NB4 (cell line): ENCODE results near the gene RASL11A.
A peak's percentile ranks its signal among the peaks of the same experiment; 100 is the strongest.

Experiments
- DNase-seq: peaks from one replicate; pipeline ENCODE4 v3.0.0; 2010; ENCODE audit warnings: low read depth
- H3K4me3 ChIP-seq: one replicate; pipeline ENCODE4 v1.5.1; 2011; ENCODE audit warnings: mild to moderate bottlenecking, low read depth, low read length, moderate library complexity
- CTCF ChIP-seq: IDR thresholded peaks from one replicate; pipeline ENCODE4 v1.5.1; 2012; ENCODE audit warnings: low read depth, low read length
- MAX ChIP-seq: IDR thresholded peaks from 2 replicates; pipeline ENCODE4 v1.6.1; 2011; ENCODE audit warnings: low read depth, low read length
- MYC ChIP-seq: IDR thresholded peaks from 2 replicates; pipeline ENCODE4 v1.6.1; 2011; ENCODE audit warnings: low read depth, low read length
- POLR2A ChIP-seq: IDR thresholded peaks from 2 replicates; pipeline ENCODE4 v1.6.1; 2011; ENCODE audit warnings: mild to moderate bottlenecking; ENCODE audit not compliant: insufficient read length; ENCODE audit errors: extremely low read depth

RASL11A gene

GRCh38 chr13:27309401-27309958, 38.9 kb downstream of the RASL11A start:
- DNase-seq = no peak
- no peak for TF ChIP-seq POLR2A
- TF ChIP-seq CTCF = no peak
- no peak for TF ChIP-seq MAX
- no peak for TF ChIP-seq MYC
- no peak overlapping the region for H3K4me3 ChIP-seq

- no peak for TF ChIP-seq MYC
- TF ChIP-seq CTCF = no peak
- TF ChIP-seq POLR2A = no peak
- TF ChIP-seq MAX = no peak
- DNase-seq = no peak
- H3K4me3 ChIP-seq = no peak overlapping the region
Observed at GRCh38 chr13:27309967-27310598, 39.5 kb downstream of the RASL11A start.

- TF ChIP-seq MYC (no peak), POLR2A (no peak), MAX (no peak), CTCF (no peak)
- H3K4me3 ChIP-seq = no peak overlapping the region
- no peak for DNase-seq
Observed at GRCh38 chr13:27310946-27311345, 40.3 kb downstream of the RASL11A start.

GRCh38 chr13:27311518-27312210, 41.0 kb downstream of the RASL11A start:
- 0 out of 2 replicates have a peak, but pooled peaks have one; percentile 45 for TF ChIP-seq MYC
- peak; percentile 73 for TF ChIP-seq MAX
- TF ChIP-seq CTCF = no peak
- TF ChIP-seq POLR2A = no peak
- DNase-seq = peak; percentile 38
- no peak overlapping the region for H3K4me3 ChIP-seq

- no peak overlapping the region for H3K4me3 ChIP-seq
- no peak for TF ChIP-seq MAX
- no peak for TF ChIP-seq POLR2A
- no peak for TF ChIP-seq CTCF
- no peak for DNase-seq
Observed at GRCh38 chr13:27313770-27314169, 43.1 kb downstream of the RASL11A start.
